Effector CD4-positive, alpha-beta T cell (primary cell): ENCODE results near the gene CYB5A.

Experiments used
- DNase-seq: peaks from one replicate; pipeline ENCODE4 v3.0.0-alpha.2; 2020

The CYB5A gene

GRCh38 chr18:74203811-74204210 is 88.0 kb downstream of the CYB5A start:
- DNase-seq: no peak
